Stimulated activated CD4-positive, alpha-beta T cell treated with anti-CD3 and anti-CD28 coated beads, Interleukin-4, amount 100 ng/mL, for 1 hour (primary cell): ENCODE measurements around the gene HS1BP3.
A peak's percentile ranks its signal among the peaks of the same experiment; 100 is the strongest.

ENCODE experiments used
- DNase-seq: peaks from one replicate; pipeline ENCODE4 v3.0.0-alpha.2; 2020

HS1BP3 gene

DNA sequence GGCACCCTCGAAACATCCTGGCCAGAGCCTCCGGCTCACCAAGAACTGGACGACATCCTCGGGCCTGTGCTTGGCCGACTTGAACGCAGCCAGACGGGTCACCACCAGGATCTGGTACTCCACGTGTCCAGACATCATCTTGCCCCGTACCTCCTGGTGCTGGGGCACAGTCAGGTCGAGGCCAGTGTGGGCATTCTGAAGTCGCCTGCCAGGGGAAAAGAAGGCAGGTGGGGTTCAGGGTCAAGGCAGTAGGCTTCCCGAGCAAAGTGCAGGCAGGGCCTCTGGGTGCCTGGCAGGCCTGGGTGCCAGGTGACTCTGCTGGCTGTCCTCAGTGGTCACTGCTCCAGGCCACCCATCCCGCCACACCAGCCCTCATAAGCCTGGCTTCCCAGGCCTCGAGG is 5.6 kb downstream of the HS1BP3 start:
- no peak for DNase-seq

GRCh38 chr2:20643826-20644225 is 7.1 kb downstream of the HS1BP3 start:
- no peak for DNase-seq

GRCh38 chr2:20643060-20643459 is 7.8 kb downstream of the HS1BP3 start:
- no peak for DNase-seq

DNA sequence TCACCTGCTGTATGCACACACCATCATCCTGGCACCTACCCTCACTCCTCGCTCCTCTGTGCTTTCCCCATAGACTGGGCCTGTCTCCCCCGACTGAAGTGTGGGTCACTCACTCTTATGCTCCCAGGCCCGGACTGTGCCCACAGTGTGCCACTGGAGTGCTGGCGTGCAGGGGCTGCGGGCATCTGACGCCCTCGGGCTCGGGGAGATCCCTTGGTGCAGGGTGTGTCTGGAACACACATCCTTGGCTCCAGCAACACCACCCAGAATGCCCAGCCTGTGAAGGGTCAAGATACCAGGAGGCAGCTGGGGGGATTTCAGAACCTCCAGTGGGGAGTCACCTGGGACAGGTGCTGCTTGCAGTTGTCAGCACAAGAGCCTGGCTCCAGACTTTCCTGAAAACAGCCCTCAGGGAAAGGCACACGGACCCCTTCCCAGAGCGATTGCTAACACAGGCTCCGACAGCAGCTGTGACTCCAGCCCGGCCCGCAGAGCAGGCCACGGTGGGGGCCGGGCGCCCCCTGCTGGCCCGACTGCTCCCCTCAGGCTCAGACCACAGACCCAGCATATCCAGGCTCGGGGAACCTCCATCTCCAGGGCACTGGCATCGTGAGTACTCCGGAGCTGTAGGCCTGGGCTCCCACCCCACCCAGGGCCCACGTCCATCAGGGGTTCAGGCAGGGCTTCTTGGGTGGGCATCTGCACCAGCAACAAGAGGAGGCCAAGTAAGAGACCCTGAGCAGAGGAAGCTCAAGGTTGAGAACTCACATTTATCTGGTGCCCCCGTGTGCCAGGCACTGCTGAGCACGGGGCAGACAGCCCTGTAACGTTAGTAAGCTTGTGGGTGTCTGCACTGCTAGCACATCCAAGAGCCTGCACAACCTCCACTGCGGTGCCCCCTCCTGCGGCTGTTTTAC is 8.6 kb downstream of the HS1BP3 start:
- DNase-seq = peak; percentile 76

GRCh38 chr2:20641123-20641985 is 9.5 kb downstream of the HS1BP3 start:
- DNase-seq = no peak

GRCh38 chr2:20640411-20641122 is 10.3 kb downstream of the HS1BP3 start:
- DNase-seq = no peak

DNA sequence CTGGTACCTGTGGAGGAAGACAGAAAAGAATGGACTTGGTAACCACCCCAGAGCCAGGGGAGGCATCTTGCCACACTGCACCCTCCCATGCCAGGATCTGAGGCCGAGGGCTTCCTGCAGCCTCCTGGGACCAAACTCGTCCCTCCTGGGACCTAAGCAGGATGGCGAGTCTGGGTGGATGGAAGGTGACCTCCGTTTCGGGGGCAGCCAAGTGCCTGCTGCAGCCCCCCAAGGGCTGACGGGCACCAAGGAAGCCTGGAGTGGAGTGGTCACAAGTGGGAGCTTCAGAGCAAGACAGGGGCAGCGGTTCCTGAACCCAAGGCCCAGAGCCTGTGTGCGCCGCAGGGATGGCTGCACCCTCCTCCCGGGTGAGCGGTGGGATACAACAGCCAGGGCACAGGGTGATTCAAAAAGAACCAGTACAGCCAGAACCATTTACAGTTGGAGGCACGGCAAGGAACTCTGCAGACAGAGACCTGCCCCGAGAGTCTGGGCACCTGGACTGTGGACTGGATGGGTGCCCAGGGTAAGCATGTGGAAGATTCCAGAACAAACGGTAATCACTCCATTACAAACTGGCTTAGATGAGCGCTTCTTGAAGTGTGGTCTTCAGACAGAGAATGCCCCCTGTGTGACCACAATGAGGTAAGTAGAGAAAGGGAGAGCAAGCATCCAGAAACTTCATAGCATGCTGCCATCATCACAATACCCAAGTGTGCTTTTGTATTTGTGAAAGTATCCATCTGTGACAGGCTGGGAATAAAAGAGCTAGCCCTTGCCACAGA is 12.1 kb downstream of the HS1BP3 start:
- DNase-seq = no peak

DNA sequence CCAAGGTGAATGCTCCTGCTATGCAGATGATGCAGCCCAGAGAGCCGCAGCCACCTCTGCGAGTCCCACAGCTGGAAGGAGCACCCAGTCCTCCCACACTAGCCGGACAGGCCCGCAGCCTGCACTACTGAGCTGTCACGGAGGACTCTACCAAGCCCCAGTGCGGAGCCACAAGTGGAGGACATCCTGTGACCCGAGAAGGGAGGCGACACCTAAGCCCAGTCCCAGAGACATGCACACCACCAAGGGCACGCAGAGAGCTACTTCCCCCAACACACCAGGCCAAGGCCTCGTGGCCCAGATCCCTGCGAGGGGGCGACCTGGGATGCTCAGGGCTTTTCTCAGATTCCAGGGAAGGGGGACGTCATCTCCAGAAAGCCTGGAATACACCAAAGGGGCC is 12.9 kb downstream of the HS1BP3 start:
- DNase-seq = no peak

DNA sequence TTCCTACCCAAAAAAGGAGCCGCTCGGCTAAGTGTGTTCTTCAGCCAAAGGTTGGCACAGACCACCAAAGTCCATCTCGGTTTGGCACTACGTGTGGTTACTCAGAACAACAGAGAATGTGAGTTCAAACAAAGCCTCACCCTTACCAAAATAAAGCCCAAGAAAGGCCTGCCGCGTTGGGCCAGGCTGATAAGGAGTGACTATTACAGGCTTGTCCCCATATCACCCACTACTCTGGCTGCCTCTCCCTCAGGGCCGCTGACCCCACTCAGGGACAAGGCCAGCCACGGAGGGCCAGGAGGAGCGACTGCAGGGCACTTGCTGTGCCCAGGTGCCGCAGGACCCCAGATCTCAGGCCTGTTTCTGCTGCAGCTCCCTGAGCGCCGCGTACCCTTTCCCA is 13.8 kb downstream of the HS1BP3 start:
- no peak for DNase-seq

GRCh38 chr2:20635675-20636584 is 15.0 kb downstream of the HS1BP3 start:
- DNase-seq = peak; percentile 41

DNA sequence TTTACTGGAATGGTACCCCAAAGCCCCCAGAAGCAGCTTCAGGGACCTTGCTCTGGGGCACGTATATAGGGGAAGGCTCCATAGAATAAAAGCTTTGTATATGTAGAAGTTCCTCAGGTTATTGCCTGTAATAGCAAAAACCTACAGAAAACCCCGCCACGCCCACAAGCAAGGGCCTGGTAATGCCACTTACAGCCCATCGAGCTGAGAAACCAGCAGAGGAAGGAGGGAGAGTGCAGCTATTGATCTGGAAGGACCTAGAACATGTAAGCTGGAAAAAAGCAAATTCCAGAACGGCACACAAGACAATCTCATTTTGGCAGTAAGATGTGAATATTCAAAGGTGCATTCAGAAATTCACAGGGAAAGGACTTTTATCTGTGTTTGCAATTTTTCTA is 15.8 kb downstream of the HS1BP3 start:
- no peak for DNase-seq

GRCh38 chr2:20634507-20635112 is 16.3 kb downstream of the HS1BP3 start:
- no peak for DNase-seq

DNA sequence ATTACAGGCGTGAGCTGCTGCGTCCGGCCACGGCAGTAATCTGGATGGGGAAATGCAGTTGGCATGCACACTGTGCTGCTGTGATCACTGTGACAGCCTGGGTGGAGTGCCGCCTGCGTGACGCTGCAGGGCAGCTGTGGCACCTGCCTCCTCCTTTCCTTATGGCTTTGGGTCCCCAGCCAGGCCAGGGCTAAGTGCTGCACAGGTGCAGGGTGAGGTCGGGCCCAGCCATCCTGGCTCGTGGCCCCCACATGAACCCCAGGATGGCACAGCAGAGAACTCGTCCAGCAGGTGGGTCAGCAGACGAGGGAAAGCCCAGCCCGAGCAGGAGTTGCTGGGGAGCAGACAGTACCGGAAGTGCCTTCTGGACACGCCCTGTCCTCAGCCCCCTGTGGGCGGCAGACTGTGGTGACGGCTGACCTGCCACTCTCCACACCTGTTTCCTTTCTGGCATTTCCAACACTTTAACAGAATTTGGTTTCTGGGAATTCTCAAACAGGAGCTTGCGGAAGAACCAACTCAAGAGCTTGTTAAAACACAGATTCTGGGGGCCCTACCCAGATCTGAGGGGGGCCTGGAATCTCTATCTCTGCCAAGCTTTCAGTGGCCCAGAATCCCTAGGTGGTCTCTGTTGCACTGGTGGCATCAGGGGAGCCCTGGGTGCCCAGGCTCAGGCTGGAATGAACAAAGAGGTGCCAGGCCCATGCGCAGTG is 16.9 kb downstream of the HS1BP3 start:
- DNase-seq = no peak

DNA sequence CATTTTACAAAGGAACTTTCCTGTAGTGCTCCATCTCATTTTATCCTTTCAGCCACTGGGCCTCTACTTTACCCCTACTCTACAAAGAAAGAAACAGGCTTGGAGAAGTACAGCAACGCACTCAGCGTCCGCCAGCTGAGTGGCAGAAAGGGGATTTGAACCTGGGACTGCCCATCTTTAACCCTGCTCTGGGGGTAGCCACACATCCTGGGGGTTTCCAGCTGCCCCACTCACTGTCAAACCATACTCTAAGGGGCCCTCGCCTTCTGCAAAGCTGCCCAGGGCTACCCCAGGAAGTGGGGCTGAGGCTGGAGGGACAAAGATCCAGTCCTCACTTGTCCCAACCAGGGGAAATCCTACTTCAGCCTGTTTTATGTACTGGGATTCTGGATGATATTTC is 17.9 kb downstream of the HS1BP3 start:
- no peak for DNase-seq

DNA sequence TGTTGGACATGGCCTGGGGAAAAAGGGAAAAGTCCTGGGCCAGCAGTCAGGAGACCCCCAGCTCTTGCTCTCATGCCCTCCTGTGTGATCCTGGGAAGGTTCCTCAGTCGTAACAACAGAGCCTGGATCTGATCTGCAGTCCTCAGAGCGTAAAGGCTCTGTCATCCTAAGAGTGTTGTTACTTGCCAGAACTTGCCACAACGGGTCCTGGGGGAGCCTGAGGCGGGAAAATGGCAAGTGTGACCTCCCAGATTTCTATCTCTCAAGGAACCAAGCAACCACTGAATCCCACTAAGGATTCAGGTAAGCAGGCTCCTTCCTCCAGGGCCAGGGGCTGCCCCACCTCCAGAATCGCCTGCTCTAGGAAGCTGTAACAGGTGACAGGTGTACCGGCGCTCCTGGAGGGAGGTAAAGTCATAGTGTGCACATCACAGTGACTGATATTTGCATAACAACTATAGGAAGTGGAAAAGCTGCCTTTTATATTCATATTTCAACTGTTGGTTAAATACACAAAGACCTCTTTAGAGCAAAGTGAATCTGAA is 18.4 kb downstream of the HS1BP3 start:
- no peak for DNase-seq

DNA sequence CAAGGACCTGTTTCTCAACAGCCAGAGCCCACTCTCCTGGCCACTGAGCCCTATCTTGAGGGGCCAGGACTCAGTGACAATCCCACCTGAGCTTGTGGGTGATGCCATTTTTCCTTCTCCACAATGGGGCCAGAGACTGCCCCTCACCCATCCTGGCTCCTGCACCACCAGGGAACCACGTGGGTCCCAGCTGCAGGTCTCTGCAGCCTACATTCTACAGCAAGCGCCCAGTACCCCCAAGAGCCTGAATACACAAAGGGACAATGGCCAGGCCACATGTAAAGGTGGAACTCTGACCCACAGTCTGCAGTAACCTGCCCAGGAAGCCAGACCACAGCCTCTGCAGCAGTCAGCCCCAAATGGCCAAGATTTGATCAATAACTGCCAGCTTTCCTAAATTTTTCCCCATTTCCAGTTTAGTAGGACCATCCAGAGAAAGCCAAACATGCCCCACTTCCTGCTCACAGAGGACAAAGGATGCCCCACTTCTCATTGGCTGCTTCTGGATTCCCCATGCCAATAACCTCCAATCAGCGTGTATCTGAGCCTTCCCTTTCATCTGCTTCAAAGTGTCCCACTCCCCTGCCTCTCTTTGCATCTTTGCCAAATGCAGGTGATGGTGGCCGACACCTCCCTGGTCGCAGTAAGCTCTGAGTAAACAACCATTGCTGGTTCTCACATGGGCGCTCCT is 19.1 kb downstream of the HS1BP3 start:
- no peak for DNase-seq

DNA sequence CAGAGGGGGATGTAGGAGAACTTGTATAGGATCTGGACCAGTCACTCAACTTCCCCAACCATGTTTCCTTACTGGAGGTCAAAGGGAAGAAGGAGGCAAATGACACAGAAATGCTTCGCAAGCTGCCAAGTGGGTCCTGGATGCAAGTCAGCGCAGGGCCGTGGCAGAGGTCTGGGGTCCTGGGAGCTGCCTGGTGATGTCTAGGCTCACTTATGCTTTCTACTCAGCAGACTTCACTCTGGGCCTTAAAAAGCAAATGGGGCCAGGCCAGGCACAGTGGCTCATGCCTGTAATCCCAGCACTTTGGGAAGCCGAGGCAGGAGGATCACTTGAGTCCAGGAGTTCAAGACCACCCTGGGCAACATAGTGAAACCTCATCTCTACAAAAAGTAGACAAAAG is 19.9 kb downstream of the HS1BP3 start:
- no peak for DNase-seq

GRCh38 chr2:20629581-20630171 is 21.2 kb downstream of the HS1BP3 start:
- DNase-seq = no peak

GRCh38 chr2:20629181-20629580 is 21.7 kb downstream of the HS1BP3 start:
- DNase-seq = no peak
